A549 (cell line): Measurements from ENCODE around the gene ELF4. TPM values are rescaled to one million over a fixed set of nuclear protein-coding genes. Genes with fewer than 3 reads are reported as not detected.
A peak's percentile ranks its signal among the peaks of the same experiment; 100 is the strongest.

Experiments used
- ATAC-seq, 2 experiments: fragments of 200-7000 bp in 1 of 2; fragments of >200 bp in 1 of 2; cut with Nextera tagmentation in 1 of 2; cut with Tn5 transposase in 1 of 2; 3 replicates each; pipeline versions ENCODE4 v1.8.0 to v1.9.1; 2018 to 2020; ENCODE audit warnings: mild to moderate bottlenecking in 1 of 2, moderate library complexity in 1 of 2
- CTCF ChIA-PET: fragments of 300-600 bp; sonication (Branson Sonifier 250); formaldehyde crosslinking; extraction: SDS; loops from one replicate; lab custom pipeline; 2021; ENCODE audit warnings: antibody characterized with exemption, inconsistent platforms; lab: Yijun Ruan, JAX
- POLR2A ChIA-PET: fragments of 350-600 bp; formaldehyde crosslinking; extraction: SDS; loops from one replicate; lab custom pipeline; 2021; ENCODE audit warnings: antibody characterized with exemption, inconsistent platforms; lab: Yijun Ruan, JAX
- DNase-seq, 2 experiments: peaks; one replicate each; pipeline versions ENCODE4 v3.0.0 to v3.0.0-alpha.2; 2011 to 2016; ENCODE audit warnings: low read depth in 1 of 2, low spot score in 1 of 2
- FAIRE-seq: peaks from 2 replicates; lab custom pipeline; 2011; peaks lifted over from hg19 to GRCh38; lab: Jason Lieb, UNC
- H3K27ac ChIP-seq, 2 experiments: fragments of >200 bp; sonication (Bioruptor Twin); formaldehyde crosslinking; 3 replicates each; pipeline ENCODE4 v1.5.1; 2016 to 2017
- H3K4me1 ChIP-seq: fragments of >200 bp; sonication (Bioruptor Twin); formaldehyde crosslinking; 3 replicates; pipeline ENCODE4 v1.6.1; 2016
- H3K4me2 ChIP-seq: fragments of >200 bp; sonication (Bioruptor Twin); formaldehyde crosslinking; 3 replicates; pipeline ENCODE4 v1.6.1; 2016
- H3K4me3 ChIP-seq: fragments of >200 bp; sonication (Bioruptor Twin); formaldehyde crosslinking; 3 replicates; pipeline ENCODE4 v1.5.1; 2016
- H3K9me3 ChIP-seq: fragments of >200 bp; sonication (Bioruptor Twin); formaldehyde crosslinking; 3 replicates; pipeline ENCODE4 v1.6.1; 2016
- CHD2 ChIP-seq: fragments of 150-350 bp; IDR thresholded peaks from 2 replicates; pipeline ENCODE4 v1.6.1; 2014; ENCODE audit warnings: low read length; ENCODE audit not compliant: partially characterized antibody
- CHD4 ChIP-seq: fragments of 200-600 bp; sonication (generic); IDR thresholded peaks from 2 replicates; pipeline ENCODE4 v1.6.1; 2016; ENCODE audit warnings: antibody characterized with exemption, mild to moderate bottlenecking, borderline replicate concordance
- FOSL2 ChIP-seq, 2 experiments: fragments of 450-650 bp in 1 of 2; fragments of >200 bp in 1 of 2; sonication (Bioruptor Twin) in 1 of 2; formaldehyde crosslinking; IDR thresholded peaks; 2 replicates each; pipeline versions ENCODE4 v1.5.0 to v1.6.1; 2016 to 2020; ENCODE audit warnings: mild to moderate bottlenecking in 1 of 2, moderate library complexity in 1 of 2
- HEYL ChIP-seq: fragments of 250-450 bp; sonication (Bioruptor Pico); IDR thresholded peaks from 2 replicates; pipeline ENCODE4 v1.8.0; 2021; ENCODE audit warnings: mild to moderate bottlenecking, moderate library complexity
- HOXA7 ChIP-seq: fragments of 250-450 bp; sonication (Bioruptor Pico); IDR thresholded peaks from 2 replicates; pipeline ENCODE4 v1.5.0; 2020; ENCODE audit warnings: mild to moderate bottlenecking, moderate library complexity
- KDM5A ChIP-seq: fragments of 200-600 bp; sonication (generic); IDR thresholded peaks from 2 replicates; pipeline ENCODE4 v1.6.1; 2016; ENCODE audit warnings: antibody characterized with exemption, mild to moderate bottlenecking
- POLR2A ChIP-seq: IDR thresholded peaks from 2 replicates; pipeline ENCODE4 v1.6.1; 2012; ENCODE audit warnings: mild to moderate bottlenecking, low read length
- POLR2AphosphoS2 ChIP-seq: conservative IDR thresholded peaks from 2 replicates; pipeline ENCODE4 v1.6.1; 2012; ENCODE audit warnings: low read length, improper control_type of control experiment, inconsistent platforms
- RAD21 ChIP-seq, 2 experiments: fragments of >200 bp in 1 of 2; sonication (Bioruptor Twin) in 1 of 2; formaldehyde crosslinking in 1 of 2; IDR thresholded peaks in 1 of 2; conservative IDR thresholded peaks in 1 of 2; 2 replicates in 1 of 2; 3 replicates in 1 of 2; pipeline ENCODE4 v1.6.1; 2012 to 2018; ENCODE audit warnings: inconsistent platforms in 1 of 2
- SMC3 ChIP-seq: fragments of >200 bp; sonication (Bioruptor Twin); formaldehyde crosslinking; IDR thresholded peaks from 3 replicates; pipeline ENCODE4 v1.6.1; 2018; ENCODE audit warnings: inconsistent platforms
- SREBF2 ChIP-seq: fragments of 450-650 bp; IDR thresholded peaks from 2 replicates; pipeline ENCODE4 v1.6.1; 2014; ENCODE audit warnings: mild to moderate bottlenecking, moderate library complexity
- TFCP2L1 ChIP-seq: fragments of 250-450 bp; sonication (Bioruptor Pico); IDR thresholded peaks from 2 replicates; pipeline ENCODE4 v1.5.0; 2021; ENCODE audit warnings: mild to moderate bottlenecking
- ZC3H11A ChIP-seq: fragments of 450-650 bp; IDR thresholded peaks from 2 replicates; pipeline ENCODE4 v1.6.1; 2014; ENCODE audit warnings: antibody characterized with exemption, mild to moderate bottlenecking
- WGBS: methylation state at CpG from one replicate; pipeline ENCODE4 v1.1.6; 2017; ENCODE audit errors: missing lambda C conversion rate; 5-methylcytosine and 5-hydroxymethylcytosine counted together
- polyA plus RNA-seq, 4 experiments: library from polyadenylated mRNA; depleted of rRNA in 3 of 4; stranded (reverse); fragments of >200 nt; fragmentation: RNase III in 1 of 4; extraction: RNeasy Plus Mini Kit Qiagen cat#74134 plus additional on column Dnase treatment in 1 of 4; gene quantifications; 2 replicates in 3 of 4; 3 replicates in 1 of 4; pipeline ENCODE4 v1.2.3, GENCODE V29; 2011 to 2017
- TF ChIP-seq, protein P1 (sequence below): fragments of >200 bp; sonication (Bioruptor Twin); formaldehyde crosslinking; IDR thresholded peaks from 3 replicates; pipeline ENCODE4 v1.5.1; 2016
- TF ChIP-seq, protein P2 (sequence below): IDR thresholded peaks from 2 replicates; pipeline ENCODE4 v1.6.1; 2012

ELF4 gene
- polyA plus RNA-seq, 2 of the 4 experiments (the other 2 are of a cell fraction), result 16.0 to 18.0 TPM

DNA sequence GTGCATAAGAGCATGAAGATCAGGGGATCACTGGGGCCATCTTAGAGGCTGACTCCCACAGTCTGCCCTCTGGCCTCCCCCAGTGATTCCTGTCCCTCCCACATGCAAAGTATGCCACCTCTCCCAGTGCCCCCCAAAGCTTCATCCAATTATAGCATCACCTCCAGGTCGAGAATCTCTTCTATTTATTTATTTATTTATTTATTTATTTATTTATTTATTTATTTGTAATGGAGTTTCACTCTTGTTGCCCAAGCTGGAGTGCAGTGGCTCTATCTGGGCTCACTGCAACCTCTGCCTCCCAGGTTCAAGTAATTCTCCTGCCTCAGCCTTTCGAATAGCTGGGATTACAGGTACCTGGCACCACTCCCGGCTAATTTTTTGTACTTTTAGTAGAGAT is 77.7 kb downstream of the ELF4 start:
- no peak overlapping the region for H3K27ac ChIP-seq
- CTCF ChIA-PET, result interaction anchor here (0.9 to 4.0 kb wide), 3 partner anchors 9 to 306 kb away, joined by 3 to 15 read pairs (median 4); no protein-coding TSS in a partner anchor

DNA sequence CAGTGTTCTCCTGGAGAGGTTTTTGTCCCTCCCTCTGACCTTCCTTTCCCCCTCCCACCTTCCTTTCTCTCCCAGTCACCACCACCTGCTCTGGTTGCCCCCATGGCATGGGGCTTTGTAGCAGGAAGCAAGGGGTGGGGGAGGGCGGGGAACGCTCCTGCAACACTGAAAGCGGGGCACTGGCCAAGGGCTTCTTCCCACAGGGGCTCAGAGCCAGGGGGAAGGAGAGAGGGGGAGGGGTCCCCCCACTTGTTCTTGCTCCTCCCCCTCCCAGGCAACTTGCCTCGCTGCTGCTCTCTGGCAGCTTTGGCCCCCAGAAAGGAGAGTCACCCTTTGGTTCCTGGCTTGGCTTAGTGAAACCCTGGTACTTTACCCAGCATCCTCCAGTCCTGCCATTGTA is 79.5 kb downstream of the ELF4 start:
- CTCF ChIA-PET, result interaction anchor here (0.9 to 1.7 kb wide), 2 partner anchors 29 to 105 kb away, joined by 3 to 7 read pairs; no protein-coding TSS in a partner anchor
- POLR2A ChIA-PET, result no interaction called here
- WGBS, result no CpG with 5 or more reads among the region's 4 CpGs

More for the DNA sequence above, 77.7 kb downstream of the ELF4 start:
- TF ChIP-seq POLR2A (no peak), ZC3H11A (peak; percentile 51; the same call in 1 of the 2 replicates)
- H3K4me3 ChIP-seq, result no peak overlapping the region
- no peak overlapping the region for H3K4me2 ChIP-seq
- H3K9me3 ChIP-seq, result no peaks in the 10 kb centered on the region
- H3K4me1 ChIP-seq, result no peaks in the 10 kb centered on the region
- DNase-seq (no peak), FAIRE-seq (no peak), ATAC-seq (no peak)
- WGBS, result 79% methylated on average over 3 of the region's 3 CpGs
- POLR2A ChIA-PET, result interaction anchor here (1.1 kb wide), 1 partner anchor 101 kb away, joined by 3 read pairs; no protein-coding TSS in a partner anchor

DNA sequence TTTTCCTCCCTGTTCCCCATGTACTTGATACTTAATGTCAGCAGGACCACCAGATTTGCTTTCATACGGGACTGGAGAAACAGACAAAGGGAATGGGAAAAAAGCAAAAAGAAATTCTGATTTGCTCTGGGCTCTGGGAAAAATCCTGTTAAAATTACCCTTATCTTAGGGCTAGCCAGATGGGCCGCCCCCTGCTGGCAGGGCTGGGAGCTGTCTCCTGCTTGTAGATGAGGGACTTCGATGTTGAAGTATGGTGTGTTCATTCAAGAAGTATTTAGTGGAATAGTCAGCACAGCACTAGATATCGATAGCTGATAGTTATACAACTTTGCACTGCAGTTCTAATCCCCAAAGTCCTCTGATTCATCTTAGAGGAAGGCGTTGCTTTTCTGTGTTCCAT is 82.1 kb downstream of the ELF4 start:
- no peak overlapping the region for H3K27ac ChIP-seq
- no peak overlapping the region for H3K4me3 ChIP-seq
- CTCF ChIA-PET, result interaction anchor here (0.6 to 7.8 kb wide), 30 partner anchors 9 to 424 kb away, joined by 3 to 56 read pairs (median 4); partner anchors contain the start of genes UTP14A and ZNF280C
- 28% methylated on average over 5 of the region's 5 CpGs for WGBS
- no peaks in the 10 kb centered on the region for H3K9me3 ChIP-seq
- H3K4me1 ChIP-seq, result no peaks in the 10 kb centered on the region
- POLR2A ChIA-PET, result no interaction called here
- FAIRE-seq (no peak), DNase-seq (peak; percentile 28 to 57), ATAC-seq (peak; percentile 66 to 80; a peak in 4 of 6 replicates)
- peak; percentile 47 to 48 for TF ChIP-seq RAD21 (conservative IDR thresholded peaks at IDR 0.05 in 1 of 2, IDR thresholded peaks at IDR 0.05 in 1 of 2)
- no peak for TF ChIP-seq KDM5A
- no peak for TF ChIP-seq CHD2
- TF ChIP-seq, protein P1, sequence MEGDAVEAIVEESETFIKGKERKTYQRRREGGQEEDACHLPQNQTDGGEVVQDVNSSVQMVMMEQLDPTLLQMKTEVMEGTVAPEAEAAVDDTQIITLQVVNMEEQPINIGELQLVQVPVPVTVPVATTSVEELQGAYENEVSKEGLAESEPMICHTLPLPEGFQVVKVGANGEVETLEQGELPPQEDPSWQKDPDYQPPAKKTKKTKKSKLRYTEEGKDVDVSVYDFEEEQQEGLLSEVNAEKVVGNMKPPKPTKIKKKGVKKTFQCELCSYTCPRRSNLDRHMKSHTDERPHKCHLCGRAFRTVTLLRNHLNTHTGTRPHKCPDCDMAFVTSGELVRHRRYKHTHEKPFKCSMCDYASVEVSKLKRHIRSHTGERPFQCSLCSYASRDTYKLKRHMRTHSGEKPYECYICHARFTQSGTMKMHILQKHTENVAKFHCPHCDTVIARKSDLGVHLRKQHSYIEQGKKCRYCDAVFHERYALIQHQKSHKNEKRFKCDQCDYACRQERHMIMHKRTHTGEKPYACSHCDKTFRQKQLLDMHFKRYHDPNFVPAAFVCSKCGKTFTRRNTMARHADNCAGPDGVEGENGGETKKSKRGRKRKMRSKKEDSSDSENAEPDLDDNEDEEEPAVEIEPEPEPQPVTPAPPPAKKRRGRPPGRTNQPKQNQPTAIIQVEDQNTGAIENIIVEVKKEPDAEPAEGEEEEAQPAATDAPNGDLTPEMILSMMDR, result peak; percentile 66
- TF ChIP-seq SMC3, result peak; percentile 73
- H3K4me2 ChIP-seq, result no peak overlapping the region

More for the DNA sequence above, 79.5 kb downstream of the ELF4 start:
- no peak for DNase-seq
- ATAC-seq, result no peak
- H3K4me1 ChIP-seq, result no peaks in the 10 kb centered on the region
- no peak overlapping the region for H3K4me2 ChIP-seq
- no peak for FAIRE-seq
- H3K4me3 ChIP-seq, result no peak overlapping the region
- TF ChIP-seq POLR2AphosphoS2 (no peak), HEYL (CRISPR knock-in tag) (no peak), TFCP2L1 (CRISPR knock-in tag) (no peak), KDM5A (no peak), FOSL2 (IDR thresholded peaks at IDR 0.05) (no peak), FOSL2 (CRISPR knock-in tag; IDR thresholded peaks at IDR 0.05) (no peak), CHD4 (no peak), HOXA7 (CRISPR knock-in tag) (no peak)
- TF ChIP-seq, protein P2, sequence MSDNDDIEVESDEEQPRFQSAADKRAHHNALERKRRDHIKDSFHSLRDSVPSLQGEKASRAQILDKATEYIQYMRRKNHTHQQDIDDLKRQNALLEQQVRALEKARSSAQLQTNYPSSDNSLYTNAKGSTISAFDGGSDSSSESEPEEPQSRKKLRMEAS, result no peak
- TF ChIP-seq, protein P1, result no peak
- no peaks in the 10 kb centered on the region for H3K9me3 ChIP-seq
- no peak overlapping the region for H3K27ac ChIP-seq

DNA sequence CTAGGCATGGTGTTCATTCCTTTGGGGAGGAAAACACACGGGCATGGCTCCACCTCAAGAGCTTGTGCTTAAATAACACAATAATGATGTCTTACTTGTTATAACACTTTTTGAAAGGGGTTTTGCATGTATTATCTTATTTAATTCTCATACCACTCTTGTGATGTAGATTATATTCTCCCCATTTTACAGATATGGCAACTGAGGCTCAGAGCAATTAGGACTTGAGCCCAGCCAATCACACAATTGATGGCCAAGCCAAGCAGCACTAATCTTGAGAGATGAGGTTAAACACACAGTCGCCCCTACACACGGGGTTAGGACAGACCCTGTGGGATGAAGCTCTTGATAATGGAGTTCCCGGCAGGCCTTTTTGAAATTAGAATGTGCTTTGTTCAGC is 82.7 kb downstream of the ELF4 start:
- CTCF ChIA-PET, result interaction anchor here (0.7 to 7.8 kb wide), 22 partner anchors 9 to 423 kb away, joined by 3 to 56 read pairs (median 5); partner anchors contain the start of gene ZNF280C
- DNase-seq (no peak), FAIRE-seq (no peak)
- no peak for TF ChIP-seq CHD2
- no peak for TF ChIP-seq ZC3H11A
- TF ChIP-seq SMC3, result no peak
- TF ChIP-seq SREBF2, result no peak
- TF ChIP-seq, all 56 proteins: peak for 0
- Histone ChIP-seq H3K4me3 (no peak overlapping the region), H3K9me3 (no peaks in the 10 kb centered on the region), H3K27ac (no peak overlapping the region), H3K4me1 (no peaks in the 10 kb centered on the region), H3K4me2 (no peak overlapping the region)
- no peak for ATAC-seq
- WGBS, result 76% methylated on average over 4 of the region's 4 CpGs
- POLR2A ChIA-PET, result no interaction called here
